ENCODE data around the gene EMC8.

DNA sequence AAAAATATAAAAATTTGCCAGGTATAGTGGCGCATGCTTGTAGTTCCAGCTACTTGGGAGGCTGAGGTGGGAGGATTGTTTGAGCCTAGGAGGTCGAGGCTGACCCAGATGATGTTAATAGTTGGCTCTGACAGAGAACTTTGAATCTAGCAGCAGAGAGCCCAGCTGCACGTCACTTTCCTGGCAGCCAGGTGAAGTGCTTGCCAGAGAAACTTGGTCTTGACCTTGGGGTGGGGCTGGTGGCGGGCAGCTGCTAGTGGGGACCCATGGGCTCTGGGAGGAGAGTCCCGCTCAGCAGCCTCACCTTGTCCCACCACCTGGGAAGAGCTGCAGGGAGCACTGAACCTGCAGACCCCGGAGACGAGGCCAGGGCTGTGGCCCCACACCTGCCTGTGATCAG is 45.4 kb downstream of the EMC8 start:
- no peak for TF ChIP-seq POLR2AphosphoS5 (IDR thresholded peaks at IDR 0.05; ENCODE audit: borderline replicate concordance, low read depth, low read length)
- TF ChIP-seq EZH2 (IDR thresholded peaks at IDR 0.05) = no peak
- no peak for TF ChIP-seq FOXP2 (optimal IDR thresholded peaks at IDR 0.05; ENCODE audit: control extremely low read depth, extremely low read length, insufficient read depth)

Measured in SK-N-MC (cell line).